GM21526 (cell line): ENCODE data around the gene ZBTB6.

ENCODE experiments used
- ATAC-seq: cut with Tn5 transposase; IDR thresholded peaks from one replicate; pipeline ENCODE4 v1.9.1; 2021; ENCODE audit warnings: moderate library complexity; ENCODE audit not compliant: unreplicated experiment, low FRiP score

The ZBTB6 gene, protein sequence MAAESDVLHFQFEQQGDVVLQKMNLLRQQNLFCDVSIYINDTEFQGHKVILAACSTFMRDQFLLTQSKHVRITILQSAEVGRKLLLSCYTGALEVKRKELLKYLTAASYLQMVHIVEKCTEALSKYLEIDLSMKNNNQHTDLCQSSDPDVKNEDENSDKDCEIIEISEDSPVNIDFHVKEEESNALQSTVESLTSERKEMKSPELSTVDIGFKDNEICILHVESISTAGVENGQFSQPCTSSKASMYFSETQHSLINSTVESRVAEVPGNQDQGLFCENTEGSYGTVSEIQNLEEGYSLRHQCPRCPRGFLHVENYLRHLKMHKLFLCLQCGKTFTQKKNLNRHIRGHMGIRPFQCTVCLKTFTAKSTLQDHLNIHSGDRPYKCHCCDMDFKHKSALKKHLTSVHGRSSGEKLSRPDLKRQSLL

GRCh38 chr9:122912964-122913673 is at the start of gene ZBTB6:
Gene ZBTB6, minus strand, starts transcription at chr9:122913323. Its CDS starts 1,251 bp downstream, at chr9:122912072.
- peak; percentile 95 for ATAC-seq

DNA sequence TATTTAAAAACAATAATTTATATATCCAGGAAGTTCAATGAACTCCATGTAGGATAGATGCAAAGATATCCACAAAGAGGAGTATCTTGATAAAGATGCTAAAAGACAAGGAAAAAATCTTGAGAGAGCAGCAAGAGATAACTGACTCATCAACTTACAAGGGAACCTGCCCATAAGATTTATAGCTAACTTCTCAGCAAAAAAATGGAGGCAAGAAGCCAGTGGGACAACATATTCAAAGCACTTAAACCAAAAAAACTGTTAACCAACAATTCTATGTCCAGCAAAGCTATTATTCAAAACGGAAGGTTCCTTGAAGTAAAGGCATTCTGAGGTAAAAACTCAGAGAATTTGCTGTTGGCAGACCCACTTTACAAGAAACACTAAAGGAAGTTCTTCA is 48.0 kb upstream of the ZBTB6 start:
- no peak for ATAC-seq

- ATAC-seq, result no peak
Measured at GRCh38 chr9:122955961-122956360, 42.8 kb upstream of the ZBTB6 start.

GRCh38 chr9:122954253-122954691 is 41.1 kb upstream of the ZBTB6 start:
- ATAC-seq, result no peak

DNA sequence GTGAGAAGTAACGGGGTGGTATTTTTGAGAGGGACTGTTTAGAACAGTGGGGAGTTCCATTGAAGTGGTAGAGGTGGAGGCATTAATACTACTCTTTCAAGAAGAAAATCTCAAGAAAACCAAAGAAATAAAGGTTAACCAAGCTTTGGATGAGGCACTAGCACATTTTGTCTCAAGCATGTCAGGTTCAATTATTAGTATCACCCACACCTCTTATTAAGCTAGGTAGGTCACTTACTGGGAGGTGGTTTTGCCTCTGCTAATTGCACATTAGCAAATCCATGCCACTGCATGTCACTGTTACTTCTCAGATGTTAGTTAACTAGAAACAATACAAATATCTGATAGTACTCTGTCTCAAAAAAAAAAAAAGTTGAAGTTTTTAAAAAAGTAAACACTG is 37.9 kb upstream of the ZBTB6 start:
- ATAC-seq, result no peak

GRCh38 chr9:122950263-122950662 is 37.1 kb upstream of the ZBTB6 start:
- no peak for ATAC-seq

- no peak for ATAC-seq
Measured at GRCh38 chr9:122949696-122950095, 36.6 kb upstream of the ZBTB6 start.

- no peak for ATAC-seq
Measured at GRCh38 chr9:122948313-122948712, 35.2 kb upstream of the ZBTB6 start.

DNA sequence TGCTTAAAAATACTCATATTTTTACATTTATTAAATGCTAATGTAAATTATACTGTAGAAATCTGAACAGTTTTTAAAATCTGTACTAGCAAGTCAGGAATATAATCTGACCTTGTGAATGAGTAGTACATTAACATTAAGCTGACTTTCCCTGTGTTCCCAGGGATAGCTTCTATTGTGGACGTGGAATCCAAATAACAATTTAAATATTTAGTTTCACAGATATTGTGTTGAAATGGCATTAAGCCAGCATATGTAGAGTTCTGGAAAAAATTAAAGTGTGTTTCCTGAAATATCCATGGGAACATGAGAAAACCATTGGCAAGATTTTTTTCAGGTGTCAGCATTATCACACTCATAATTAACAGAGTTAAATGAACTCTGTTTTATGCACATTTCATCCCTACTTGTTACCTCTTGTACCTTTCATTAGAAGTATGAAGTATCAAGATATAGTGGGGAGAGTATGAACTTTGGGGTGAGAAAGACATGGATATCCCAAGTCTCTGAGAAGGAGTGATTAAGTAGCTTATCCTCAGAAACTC is 33.4 kb upstream of the ZBTB6 start:
- no peak for ATAC-seq

GRCh38 chr9:122944960-122945888 is 32.1 kb upstream of the ZBTB6 start:
- ATAC-seq, result no peak

- ATAC-seq, result no peak
Measured at GRCh38 chr9:122941582-122942234, 28.6 kb upstream of the ZBTB6 start.

- peak; percentile 96 for ATAC-seq
Measured at GRCh38 chr9:122940749-122941581, 27.8 kb upstream of the ZBTB6 start, which contains the start of gene RABGAP1. Gene RABGAP1, plus strand, starts transcription at chr9:122941020. Its CDS starts 16,040 bp downstream, at chr9:122957060.

- no peak for ATAC-seq
Measured at GRCh38 chr9:122940454-122940748, 27.3 kb upstream of the ZBTB6 start.

GRCh38 chr9:122939601-122940000 is 26.5 kb upstream of the ZBTB6 start:
- no peak for ATAC-seq

DNA sequence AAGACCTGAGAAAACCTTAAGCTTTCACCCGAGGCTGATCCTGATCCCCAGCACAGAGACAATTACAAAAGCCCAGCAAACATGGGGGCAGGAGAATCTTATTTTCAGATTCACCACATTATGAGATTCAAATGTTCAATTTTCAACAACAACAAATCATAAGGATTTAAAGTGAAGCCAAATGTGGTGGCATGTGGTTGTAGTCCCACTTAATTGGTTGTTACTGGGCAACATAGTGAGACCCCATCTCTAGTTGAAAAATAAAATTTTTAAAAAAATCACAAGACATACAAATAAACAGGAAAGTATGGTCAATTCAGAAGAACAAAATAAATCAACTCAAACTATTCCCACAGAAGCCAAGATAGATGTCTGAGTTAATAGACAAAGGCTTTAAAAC is 23.8 kb upstream of the ZBTB6 start:
- no peak for ATAC-seq

DNA sequence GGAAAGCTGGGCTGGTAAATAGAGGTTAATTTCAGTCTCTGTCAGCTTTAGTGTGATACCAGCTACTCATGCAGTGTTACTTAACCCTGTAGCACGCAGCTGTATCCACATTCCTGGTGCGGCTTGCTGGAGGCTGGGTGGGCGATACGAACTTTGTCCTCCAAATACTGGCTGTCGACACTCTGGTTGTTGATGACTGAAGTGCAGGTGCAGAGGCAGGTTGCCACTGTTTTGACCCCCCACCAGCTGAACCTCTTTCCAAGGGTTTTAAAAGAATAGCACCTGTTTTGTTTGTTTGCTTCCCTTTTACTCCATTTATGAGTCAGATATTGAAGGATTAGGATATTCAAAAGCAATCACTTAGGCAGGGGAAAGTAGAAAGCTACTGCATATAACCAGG is 23.3 kb upstream of the ZBTB6 start:
- ATAC-seq, result no peak

DNA sequence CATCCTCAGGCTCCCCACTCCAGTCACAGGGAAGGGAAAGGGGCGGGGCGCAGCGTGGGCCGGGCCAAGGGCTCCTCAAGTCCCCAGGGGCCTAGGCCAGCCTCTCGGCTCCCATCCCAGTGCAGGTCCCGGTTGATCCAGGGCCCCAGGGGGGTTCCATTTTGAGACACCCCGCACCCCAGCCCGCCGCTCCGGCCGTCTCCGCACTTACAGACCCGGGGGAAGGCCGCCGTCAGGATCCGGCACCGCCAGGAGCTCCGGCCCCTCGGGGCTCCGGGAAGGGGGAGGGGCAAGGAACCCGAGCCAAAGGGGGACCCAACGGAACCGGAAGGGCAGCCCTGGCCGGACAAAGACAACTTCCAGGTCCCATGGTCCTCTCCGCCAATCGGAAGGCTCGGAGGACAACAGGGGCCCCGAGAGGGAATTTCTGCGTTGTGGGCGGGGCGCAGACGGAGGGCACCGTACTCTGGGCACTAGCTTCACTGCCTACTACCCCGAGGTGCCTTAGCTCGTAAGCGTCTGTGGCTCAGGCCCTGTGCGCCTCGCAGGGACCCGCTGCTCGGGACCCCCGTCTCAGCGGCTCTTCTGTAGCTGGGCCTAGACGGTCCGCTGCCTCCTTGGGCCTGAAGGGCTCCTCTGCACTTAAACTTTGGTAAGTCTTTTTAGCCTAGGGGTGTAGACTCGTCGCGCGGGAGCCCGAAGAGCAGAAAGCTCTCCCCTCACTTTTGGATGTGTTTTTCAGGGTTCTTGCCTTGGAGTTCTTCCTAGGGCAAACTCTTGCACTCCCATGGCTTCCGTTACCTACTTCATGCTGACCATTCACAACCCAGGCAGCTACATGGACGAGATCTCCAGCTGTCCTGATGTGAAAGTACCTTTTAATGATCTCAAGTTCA is 18.4 kb upstream of the ZBTB6 start, which contains the start of gene ZBTB26:
Gene ZBTB26, minus strand, starts transcription at position 287 of the 896 bp plus-strand sequence. CDS start 11,578 bp downstream, outside the sequence.
- peak; percentile 89 for ATAC-seq
